GM19099 (cell line): ENCODE results near the gene CD300H.

Source experiments
- POLR2A ChIP-seq: IDR thresholded peaks from 3 replicates; pipeline ENCODE4 v1.6.1; 2011; ENCODE audit warnings: low read depth; ENCODE audit not compliant: insufficient read length; ENCODE audit errors: extremely low read depth

CD300H gene

GRCh38 chr17:74545843-74546230, 21.5 kb downstream of the CD300H start, which contains the start of gene CD300C:
CD300C (minus strand) TSS chr17:74546115; CDS start chr17:74545782, 333 bp downstream.
- no peak for TF ChIP-seq POLR2A

GRCh38 chr17:74544991-74545842, 22.1 kb downstream of the CD300H start:
- TF ChIP-seq POLR2A = no peak

GRCh38 chr17:74543891-74544760, 23.2 kb downstream of the CD300H start:
- no peak for TF ChIP-seq POLR2A

GRCh38 chr17:74543406-74543805, 23.9 kb downstream of the CD300H start:
- TF ChIP-seq POLR2A = no peak

GRCh38 chr17:74542727-74543383, 24.5 kb downstream of the CD300H start:
- no peak for TF ChIP-seq POLR2A

- TF ChIP-seq POLR2A = no peak
Measured at GRCh38 chr17:74542166-74542565, 25.1 kb downstream of the CD300H start.

GRCh38 chr17:74541176-74542111, 25.9 kb downstream of the CD300H start:
- TF ChIP-seq POLR2A = no peak

- TF ChIP-seq POLR2A = no peak
Measured at GRCh38 chr17:74539281-74539820, 28.0 kb downstream of the CD300H start.

GRCh38 chr17:74536890-74537289, 30.4 kb downstream of the CD300H start:
- TF ChIP-seq POLR2A = no peak

- TF ChIP-seq POLR2A = no peak
Measured at GRCh38 chr17:74532115-74532514, 35.2 kb downstream of the CD300H start.

GRCh38 chr17:74531231-74531761, 36.0 kb downstream of the CD300H start, which contains the start of gene CD300LB:
CD300LB (minus strand) TSS chr17:74531475; CDS start chr17:74531350, 125 bp downstream.
- no peak for TF ChIP-seq POLR2A

GRCh38 chr17:74530831-74531150, 36.5 kb downstream of the CD300H start:
- TF ChIP-seq POLR2A = no peak

- TF ChIP-seq POLR2A = no peak
Measured at GRCh38 chr17:74529243-74529642, 38.1 kb downstream of the CD300H start.

- TF ChIP-seq POLR2A = no peak
Measured at GRCh38 chr17:74528491-74529199, 38.7 kb downstream of the CD300H start.

GRCh38 chr17:74527756-74528155, 39.6 kb downstream of the CD300H start:
- no peak for TF ChIP-seq POLR2A
